Common myeloid progenitor, CD34-positive (primary cell): Measurements from ENCODE around the gene MMD.
"Not testable (repeated sequence)": the region's sequence is repeated elsewhere in the genome, so short reads cannot be mapped to it uniquely, and the experiment has no call there.

ENCODE experiments used
- CTCF ChIA-PET: fragments of 350-600 bp; sonication (Branson Sonifier 250); formaldehyde crosslinking; loops from one replicate; lab custom pipeline; 2021; ENCODE audit warnings: antibody characterized with exemption; lab: Charles Lee
- POLR2A ChIA-PET: fragments of 350-600 bp; sonication (Branson Sonifier 250); formaldehyde crosslinking; loops from one replicate; lab custom pipeline; 2021; ENCODE audit warnings: antibody characterized with exemption; lab: Charles Lee
- DNase-seq, 3 donors: peaks; one replicate each; pipeline versions ENCODE4 v3.0.0 to v3.0.0-alpha.2; 2013
- H3K27ac ChIP-seq, 2 experiments: 1 replicate in 1 of 2; 2 replicates in 1 of 2; pipeline ENCODE4 v1.7.0; 2013; ENCODE audit warnings: inconsistent platforms in 2 of 2, low read length in 2 of 2, mild to moderate bottlenecking in 2 of 2, low read depth in 1 of 2, moderate library complexity in 1 of 2; ENCODE audit not compliant: severe bottlenecking in 2 of 2, insufficient read depth in 1 of 2, poor library complexity in 1 of 2
- H3K27me3 ChIP-seq, 5 experiments: replicated peaks in 2 of 5; 1 replicate in 3 of 5; 2 replicates in 2 of 5; pipeline versions ENCODE4 v1.6.1 to v1.7.0; 2013; ENCODE audit warnings: low read length in 4 of 5, mild to moderate bottlenecking in 2 of 5, moderate library complexity in 2 of 5, inconsistent platforms in 1 of 5; ENCODE audit not compliant: insufficient read depth in 5 of 5, control insufficient read depth in 4 of 5
- H3K36me3 ChIP-seq, 4 experiments: 1 replicate in 2 of 4; 2 replicates in 2 of 4; pipeline versions ENCODE4 v1.6.1 to v1.7.0; 2013; ENCODE audit warnings: low read length in 3 of 4, control low read depth in 1 of 4, mild to moderate bottlenecking in 1 of 4; ENCODE audit not compliant: control insufficient read depth in 4 of 4, insufficient read depth in 4 of 4
- H3K4me1 ChIP-seq, 4 experiments: 1 replicate in 3 of 4; 2 replicates in 1 of 4; pipeline versions ENCODE4 v1.6.1 to v1.7.1; 2013; ENCODE audit warnings: low read length in 3 of 4, mild to moderate bottlenecking in 3 of 4, control low read depth in 1 of 4, inconsistent platforms in 1 of 4, moderate library complexity in 1 of 4; ENCODE audit not compliant: control insufficient read depth in 4 of 4, insufficient read depth in 4 of 4; ENCODE audit errors: control extremely low read depth in 1 of 4
- H3K4me3 ChIP-seq, 7 experiments: 1 replicate in 4 of 7; 2 replicates in 3 of 7; pipeline versions ENCODE4 v1.5.1 to v1.7.0; 2013; ENCODE audit warnings: mild to moderate bottlenecking in 7 of 7, low read length in 6 of 7, moderate library complexity in 6 of 7, inconsistent platforms in 2 of 7, low read depth in 2 of 7, control low read depth in 1 of 7; ENCODE audit not compliant: insufficient read depth in 4 of 7, control insufficient read depth in 1 of 7; ENCODE audit errors: extremely low read depth in 1 of 7
- H3K9me3 ChIP-seq, 5 experiments: 1 replicate in 4 of 5; 2 replicates in 1 of 5; pipeline versions ENCODE4 v1.6.1 to v1.7.1; 2013; ENCODE audit warnings: low read length in 4 of 5, mild to moderate bottlenecking in 2 of 5, inconsistent platforms in 1 of 5, low read depth in 1 of 5, moderate library complexity in 1 of 5; ENCODE audit not compliant: control insufficient read depth in 4 of 5, insufficient read depth in 2 of 5; ENCODE audit errors: control extremely low read depth in 1 of 5
- WGBS: methylation state at CpG from one replicate; pipeline ENCODE4 v1.1.5; 2013; ENCODE audit not compliant: insufficient coverage; 5-methylcytosine and 5-hydroxymethylcytosine counted together

MMD gene

GRCh38 chr17:55451203-55451641, 29.6 kb upstream of the MMD start:
- peaks cover 4 to 24% (median 7%) of the 10 kb centered on the region in 4 experiments for H3K4me1 ChIP-seq
- peak overlapping the region in 1 of 7 experiments; percentile 24 for H3K4me3 ChIP-seq
- DNase-seq: peak; percentile 63 to 85 (median 76)
- ChIA-PET CTCF (no interaction called here), POLR2A (no interaction called here)
- no peak overlapping the region for H3K27ac ChIP-seq
- H3K27me3 ChIP-seq: no peaks in the 10 kb centered on the region
- H3K36me3 ChIP-seq: no peaks in the 10 kb centered on the region
- 77% methylated on average over 1 of the region's 1 CpG for WGBS
- no peaks in the 10 kb centered on the region for H3K9me3 ChIP-seq

- no peak for DNase-seq
- 86% methylated on average over 2 of the region's 7 CpGs for WGBS
- Histone ChIP-seq H3K4me3 (no peak overlapping the region), H3K27me3 (no peaks in the 10 kb centered on the region), H3K4me1 (peaks cover 4 to 24% (median 7%) of the 10 kb centered on the region in 4 experiments), H3K36me3 (no peaks in the 10 kb centered on the region), H3K27ac (no peak overlapping the region), H3K9me3 (no peaks in the 10 kb centered on the region)
- ChIA-PET POLR2A (interaction anchor here (0.7 kb wide), 1 partner anchor 14 kb away, joined by 8 read pairs; no protein-coding TSS in a partner anchor), CTCF (no interaction called here)
Observed at GRCh38 chr17:55450232-55450825, 28.7 kb upstream of the MMD start.

GRCh38 chr17:55448681-55449080, 27.0 kb upstream of the MMD start:
- H3K9me3 ChIP-seq: no peaks in the 10 kb centered on the region
- no peaks in the 10 kb centered on the region for H3K27me3 ChIP-seq
- 58% methylated on average over 4 of the region's 4 CpGs for WGBS
- no peak for DNase-seq
- peaks cover 6 to 24% (median 9%) of the 10 kb centered on the region in 4 experiments for H3K4me1 ChIP-seq
- POLR2A ChIA-PET: no interaction called here
- no peaks in the 10 kb centered on the region for H3K36me3 ChIP-seq
- CTCF ChIA-PET: interaction anchor here (0.7 kb wide), 1 partner anchor 12 kb away, joined by 3 read pairs; no protein-coding TSS in a partner anchor
- no peak overlapping the region for H3K4me3 ChIP-seq
- H3K27ac ChIP-seq: no peak overlapping the region

- Histone ChIP-seq H3K9me3 (no peaks in the 10 kb centered on the region), H3K27ac (no peak overlapping the region), H3K36me3 (no peaks in the 10 kb centered on the region), H3K27me3 (no peaks in the 10 kb centered on the region), H3K4me1 (peaks cover 5 to 13% (median 7%) of the 10 kb centered on the region in 4 experiments), H3K4me3 (no peak overlapping the region)
- CTCF ChIA-PET: interaction anchor here (0.7 to 0.9 kb wide), 2 partner anchors 13 to 17 kb away, joined by 3 read pairs; no protein-coding TSS in a partner anchor
- no peak for DNase-seq
- 94% methylated on average over 2 of the region's 4 CpGs for WGBS
- POLR2A ChIA-PET: interaction anchor here (0.7 kb wide), 1 partner anchor 404 kb away, joined by 5 read pairs; no protein-coding TSS in a partner anchor
Observed at GRCh38 chr17:55446581-55447205, 25.1 kb upstream of the MMD start.

GRCh38 chr17:55446004-55446403, 24.4 kb upstream of the MMD start:
- not testable (repeated sequence) for DNase-seq, H3K27ac ChIP-seq, H3K4me3 ChIP-seq, H3K36me3 ChIP-seq, H3K27me3 ChIP-seq, H3K4me1 ChIP-seq, H3K9me3 ChIP-seq
- WGBS: 100% methylated on average over 4 of the region's 4 CpGs
- ChIA-PET POLR2A (interaction anchor here (0.7 kb wide), 1 partner anchor 405 kb away, joined by 5 read pairs; no protein-coding TSS in a partner anchor), CTCF (interaction anchor here (0.7 kb wide), 1 partner anchor 16 kb away, joined by 3 read pairs; no protein-coding TSS in a partner anchor)

- Histone ChIP-seq H3K9me3 (no peaks in the 10 kb centered on the region), H3K4me1 (peaks cover 0 to 6% (median 2%) of the 10 kb centered on the region in 4 experiments), H3K36me3 (no peaks in the 10 kb centered on the region), H3K27me3 (no peaks in the 10 kb centered on the region), H3K27ac (no peak overlapping the region), H3K4me3 (no peak overlapping the region)
- 91% methylated on average over 4 of the region's 6 CpGs for WGBS
- peak in 2 of 3 donors; percentile 61 to 75 for DNase-seq
- ChIA-PET POLR2A (no interaction called here), CTCF (no interaction called here)
Observed at GRCh38 chr17:55444471-55445441, 23.1 kb upstream of the MMD start.
